MM.1S (cell line): Measurements from ENCODE around the gene CAGE1.
A peak's percentile ranks its signal among the peaks of the same experiment; 100 is the strongest.

Source experiments
- DNase-seq: peaks from one replicate; pipeline ENCODE4 v3.0.0-alpha.2; 2015
- H2AFZ ChIP-seq: fragments of 300-600 bp; sonication (generic); 2 replicates; pipeline ENCODE4 v1.6.0; 2016; ENCODE audit warnings: antibody characterized with exemption, low read length
- H3F3A ChIP-seq: fragments of 300-600 bp; sonication (generic); 2 replicates; pipeline ENCODE4 v1.6.1; 2016; ENCODE audit warnings: mild to moderate bottlenecking, antibody characterized with exemption, low read length, moderate library complexity, mixed read lengths; ENCODE audit not compliant: insufficient read depth
- H3K27ac ChIP-seq: fragments of 300-600 bp; sonication (generic); 2 replicates; pipeline ENCODE4 v1.5.1; 2016; ENCODE audit warnings: mild to moderate bottlenecking, low read length
- H3K27me3 ChIP-seq: fragments of 300-600 bp; sonication (generic); replicated peaks from 2 replicates; pipeline ENCODE4 v1.6.0; 2016; ENCODE audit warnings: low read length; ENCODE audit not compliant: insufficient read depth
- H3K36me3 ChIP-seq: fragments of 300-600 bp; sonication (generic); replicated peaks from 2 replicates; pipeline ENCODE4 v1.6.1; 2016; ENCODE audit warnings: mild to moderate bottlenecking, low read length, mixed read lengths; ENCODE audit not compliant: insufficient read depth
- H3K4me1 ChIP-seq: fragments of 300-600 bp; sonication (generic); 2 replicates; pipeline ENCODE4 v1.6.1; 2016; ENCODE audit warnings: low read length, mixed read lengths
- H3K4me2 ChIP-seq: fragments of 300-600 bp; sonication (generic); 2 replicates; pipeline ENCODE4 v1.6.0; 2016; ENCODE audit warnings: low read depth, low read length
- H3K4me3 ChIP-seq: fragments of 300-600 bp; sonication (generic); 2 replicates; pipeline ENCODE4 v1.5.1; 2016; ENCODE audit warnings: low read length, mixed read lengths
- H3K79me2 ChIP-seq: fragments of 300-600 bp; sonication (generic); 2 replicates; pipeline ENCODE4 v1.6.1; 2016; ENCODE audit warnings: mixed run types, low read length, mixed read lengths
- H3K9ac ChIP-seq: fragments of 300-600 bp; sonication (generic); 2 replicates; pipeline ENCODE4 v1.6.1; 2016; ENCODE audit warnings: low read length, mixed read lengths
- H3K9me2 ChIP-seq: fragments of 300-600 bp; sonication (generic); replicated peaks from 2 replicates; pipeline ENCODE4 v1.6.1; 2016; ENCODE audit warnings: mild to moderate bottlenecking, low read length, mixed read lengths; ENCODE audit not compliant: insufficient read depth
- H3K9me3 ChIP-seq: fragments of 300-600 bp; sonication (generic); replicated peaks from 2 replicates; pipeline ENCODE4 v1.6.1; 2016; ENCODE audit warnings: mild to moderate bottlenecking, low read length, mixed read lengths; ENCODE audit not compliant: insufficient read depth
- H4K20me1 ChIP-seq: fragments of 300-600 bp; sonication (generic); 2 replicates; pipeline ENCODE4 v1.6.1; 2016; ENCODE audit warnings: mild to moderate bottlenecking, low read length, moderate library complexity, mixed read lengths; ENCODE audit not compliant: insufficient read depth
- CTCF ChIP-seq: fragments of 300-600 bp; sonication (generic); IDR thresholded peaks from 2 replicates; pipeline ENCODE4 v1.5.1; 2016; ENCODE audit warnings: antibody characterized with exemption, low read length, mixed read lengths
- EZH2 ChIP-seq: fragments of 300-600 bp; sonication (generic); optimal IDR thresholded peaks from 2 replicates; pipeline ENCODE3; 2017; ENCODE audit warnings: low read depth, mild to moderate bottlenecking, antibody characterized with exemption, low read length, mixed read lengths
- EZH2phosphoT487 ChIP-seq: fragments of 300-600 bp; sonication (generic); IDR thresholded peaks from 2 replicates; pipeline ENCODE4 v1.6.1; 2018; ENCODE audit warnings: antibody characterized with exemption, low read length

The CAGE1 gene

GRCh38 chr6:7389451-7390225, at the start of gene CAGE1, which contains the start of gene RIOK1:
CAGE1 (minus strand) TSS chr6:7389742; CDS start chr6:7387173, 2,569 bp downstream.
RIOK1 (plus strand) TSS chr6:7389808; CDS start chr6:7390003, 195 bp downstream.
- Histone ChIP-seq H3K9me3 (no peaks in the 10 kb centered on the region), H3K4me2 (peak within 1 kb of the TSS; percentile 75), H3K4me3 (peak within 1 kb of the TSS; percentile 84), H3K4me1 (peaks cover 11% of the 10 kb centered on the region), H3K27me3 (no peaks in the 10 kb centered on the region), H3K27ac (peak within 1 kb of the TSS; percentile 99), H3K9me2 (no peaks in the 10 kb centered on the region), H4K20me1 (no peaks in the 10 kb centered on the region), H2AFZ (peak within 1 kb of the TSS; percentile 83), H3K79me2 (peaks cover 25% of the 10 kb centered on the region), H3K36me3 (no peaks in the 10 kb centered on the region), H3K9ac (peak within 1 kb of the TSS; percentile 93), H3F3A (peaks cover 19% of the 10 kb centered on the region)
- TF ChIP-seq EZH2phosphoT487 (no peak), EZH2 (no peak), CTCF (no peak)
- DNase-seq, result peak; percentile 94

DNA sequence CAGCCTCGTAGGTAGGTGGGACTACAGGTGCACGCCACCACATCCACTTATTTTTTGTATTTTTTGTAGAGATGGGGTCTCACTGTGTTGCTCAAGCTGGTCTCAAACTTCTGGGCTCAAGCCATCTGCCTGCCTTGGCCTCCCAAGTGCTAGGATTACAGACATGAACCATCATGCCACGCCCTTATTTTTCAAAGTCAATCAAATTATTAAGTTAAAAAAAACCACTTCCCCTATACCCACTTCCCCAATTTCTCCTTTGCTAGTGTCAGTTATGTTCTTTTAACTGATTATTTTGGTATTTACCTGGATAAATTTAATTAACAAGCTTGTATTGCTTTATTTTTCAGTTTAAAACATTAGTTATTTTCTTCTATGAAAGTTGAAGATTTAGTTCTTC, 49.7 kb upstream of the CAGE1 start:
- Histone ChIP-seq H4K20me1 (no peaks in the 10 kb centered on the region), H3K9me3 (no peaks in the 10 kb centered on the region), H2AFZ (no peak overlapping the region), H3K79me2 (no peaks in the 10 kb centered on the region), H3K4me3 (no peak overlapping the region), H3K9ac (no peak overlapping the region), H3K4me1 (no peaks in the 10 kb centered on the region), H3K27me3 (no peaks in the 10 kb centered on the region), H3K9me2 (no peaks in the 10 kb centered on the region), H3K27ac (no peak overlapping the region), H3K4me2 (no peak overlapping the region), H3K36me3 (no peaks in the 10 kb centered on the region), H3F3A (no peaks in the 10 kb centered on the region)
- no peak for DNase-seq
- TF ChIP-seq EZH2phosphoT487, result no peak
- no peak for TF ChIP-seq EZH2
- no peak for TF ChIP-seq CTCF

- Histone ChIP-seq H3K36me3 (no peaks in the 10 kb centered on the region), H3K4me2 (no peak overlapping the region), H3K9me3 (no peaks in the 10 kb centered on the region), H3K4me3 (no peak overlapping the region), H3K9me2 (no peaks in the 10 kb centered on the region), H3K27ac (no peak overlapping the region), H4K20me1 (no peaks in the 10 kb centered on the region), H3K79me2 (no peaks in the 10 kb centered on the region), H3K9ac (no peak overlapping the region), H2AFZ (no peak overlapping the region), H3F3A (no peaks in the 10 kb centered on the region), H3K4me1 (no peaks in the 10 kb centered on the region), H3K27me3 (no peaks in the 10 kb centered on the region)
- no peak for DNase-seq
- TF ChIP-seq EZH2phosphoT487, result no peak
- TF ChIP-seq CTCF, result no peak
- no peak for TF ChIP-seq EZH2
Measured at GRCh38 chr6:7438011-7438410, 48.5 kb upstream of the CAGE1 start.
